HG03097 (cell line): ENCODE data around the gene FBXO31.

ENCODE experiments used
- ATAC-seq: cut with Tn5 transposase; IDR thresholded peaks from one replicate; pipeline ENCODE4 v1.9.1; 2021; ENCODE audit not compliant: unreplicated experiment, low FRiP score

The FBXO31 gene

DNA sequence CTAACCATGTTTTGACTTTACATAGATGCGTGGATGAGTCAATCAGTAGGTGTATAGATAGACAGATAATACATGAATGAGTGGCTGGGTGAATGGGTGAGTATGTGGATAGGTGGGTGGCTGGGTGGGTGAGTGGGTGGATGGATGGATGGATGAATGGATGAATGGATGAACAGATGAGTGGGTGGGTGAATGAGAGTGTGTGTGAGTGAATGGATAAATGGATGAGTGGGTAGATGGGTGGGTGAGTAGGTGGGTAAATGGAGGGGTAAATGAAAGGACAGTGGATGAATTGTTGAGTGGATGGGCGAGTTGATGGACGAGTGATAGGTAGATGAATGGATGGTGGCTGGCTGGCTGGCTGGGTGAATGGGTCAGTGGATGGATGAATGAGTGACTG lies 89.6 kb downstream of the FBXO31 start:
- no peak for ATAC-seq

DNA sequence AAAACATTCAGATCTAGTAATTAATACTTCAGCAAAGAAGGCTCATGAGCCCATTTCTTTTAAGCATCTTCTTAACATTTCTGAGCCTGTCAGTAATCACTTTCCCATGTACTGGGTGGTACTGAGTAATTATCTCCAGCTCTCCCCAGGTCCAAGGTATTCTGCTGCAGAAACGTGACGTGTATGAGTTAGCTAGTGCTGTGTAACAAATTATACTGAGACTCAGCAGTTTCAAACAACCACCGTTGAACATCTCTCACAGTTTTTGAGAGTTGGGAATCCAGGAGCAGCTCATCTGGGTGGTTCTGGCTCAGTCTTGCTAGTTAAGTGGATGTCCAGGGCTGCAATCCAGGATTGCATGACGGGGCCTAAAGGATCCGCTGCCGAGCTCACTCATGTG lies 91.6 kb downstream of the FBXO31 start:
- ATAC-seq: no peak

DNA sequence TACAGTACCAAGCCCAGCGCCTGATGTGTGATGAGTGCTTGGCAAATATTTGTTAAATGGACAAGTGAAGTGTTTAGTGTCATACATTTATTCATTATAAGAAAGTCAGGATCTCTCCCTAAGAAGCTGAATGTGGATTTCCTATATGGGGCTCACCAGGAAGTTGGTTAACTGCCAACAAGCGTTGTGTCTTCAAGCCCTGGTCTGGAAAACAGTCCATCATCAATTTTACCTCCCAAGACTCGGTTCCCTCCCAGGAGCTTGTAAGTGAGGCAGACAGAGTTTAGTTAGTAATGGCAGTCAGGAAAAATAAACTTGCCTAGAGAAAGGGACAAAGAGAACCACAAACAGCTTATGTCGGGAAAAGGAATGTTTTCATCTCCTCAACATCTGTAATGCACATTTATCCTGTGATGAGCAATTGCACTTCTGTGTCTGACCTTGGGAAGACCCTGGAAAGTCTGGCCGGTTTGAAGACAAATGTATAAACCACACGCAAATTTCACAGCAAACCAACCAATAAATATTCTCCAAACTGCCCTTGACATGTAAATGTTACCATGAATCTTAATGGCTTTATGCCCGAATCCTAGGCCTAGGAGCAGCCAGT lies 94.7 kb downstream of the FBXO31 start:
- ATAC-seq: no peak

DNA sequence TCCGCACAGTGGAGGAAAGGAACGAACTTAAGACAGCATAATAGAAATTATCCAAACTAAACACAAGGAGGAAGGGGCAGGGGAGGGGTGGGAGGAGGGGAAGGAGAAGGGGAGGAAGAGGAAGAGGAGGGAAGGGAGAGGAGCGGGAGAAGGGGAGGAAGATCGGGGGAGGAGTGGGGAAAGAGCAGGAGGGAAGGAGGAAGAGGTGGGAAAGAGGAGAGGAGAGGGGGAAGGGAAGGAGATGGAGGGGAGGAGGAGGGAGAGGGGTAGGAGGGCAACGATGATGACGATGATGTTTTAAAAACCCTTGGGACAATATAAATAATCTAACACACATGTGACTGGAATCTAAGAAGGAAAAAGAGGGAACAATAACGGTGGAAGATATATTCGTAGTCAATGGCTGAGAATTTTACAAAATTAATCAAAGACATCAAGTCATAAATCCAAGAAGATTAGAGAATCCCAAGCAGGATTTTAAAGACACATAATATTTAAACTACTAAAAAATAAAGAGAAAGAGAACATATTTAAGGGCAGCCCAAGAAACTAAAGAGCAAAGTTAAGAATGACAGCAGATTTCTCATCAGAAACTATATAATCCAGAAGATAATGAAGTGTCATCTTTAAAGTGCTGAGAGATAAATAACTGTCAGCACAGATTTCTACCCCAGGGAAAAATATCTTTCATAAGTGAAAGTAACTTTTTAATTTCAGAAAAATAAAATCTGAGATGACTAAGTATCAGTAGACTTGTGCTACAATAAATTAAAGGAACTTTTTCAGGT lies 96.5 kb downstream of the FBXO31 start:
- no peak for ATAC-seq

DNA sequence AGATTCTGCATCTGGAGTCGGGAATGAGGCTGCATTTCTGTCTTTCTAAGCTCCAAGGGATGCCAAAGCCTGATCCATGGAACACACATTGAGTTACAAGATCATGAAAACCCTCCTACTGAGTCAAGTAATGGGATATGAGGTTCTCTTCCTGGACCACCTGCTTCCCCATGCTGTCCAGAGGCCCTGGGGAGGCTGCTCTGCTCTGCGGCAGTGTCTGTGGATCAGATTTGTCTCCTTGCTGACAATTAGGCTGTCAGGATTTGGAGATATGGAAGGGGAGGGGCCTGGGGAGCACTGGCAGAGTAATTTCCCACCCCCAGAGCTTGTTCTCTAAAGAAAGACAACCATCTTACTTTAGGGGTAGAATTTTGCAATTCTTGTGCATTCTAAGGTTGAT lies 99.4 kb downstream of the FBXO31 start:
- no peak for ATAC-seq

DNA sequence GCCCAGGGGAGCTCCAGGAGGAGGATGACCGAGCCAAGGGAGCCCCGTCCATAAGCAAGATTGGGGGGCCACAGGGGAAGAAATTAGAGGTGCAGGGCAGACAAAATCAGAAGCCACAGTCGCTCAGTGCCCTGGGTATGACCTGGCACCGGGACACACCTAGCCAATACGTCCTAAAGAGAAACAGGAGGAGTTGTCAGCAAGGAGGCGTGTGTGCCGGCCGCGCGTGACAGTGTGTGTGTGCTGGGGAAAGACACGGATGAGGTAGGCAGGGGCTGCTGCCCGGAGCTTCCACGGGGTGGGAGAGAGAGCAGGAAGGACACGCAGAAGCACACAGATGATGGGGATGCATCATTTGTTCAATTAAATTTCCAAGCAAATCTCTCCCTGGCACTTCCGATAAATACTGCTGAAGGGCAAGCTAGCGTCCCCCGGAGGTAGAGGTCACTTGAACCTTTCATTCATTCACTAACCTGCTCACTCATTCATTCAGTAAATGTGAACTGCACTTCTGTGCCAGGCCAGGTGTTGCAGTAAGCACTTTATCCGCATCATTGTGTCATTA lies 104.4 kb downstream of the FBXO31 start:
- ATAC-seq: no peak

DNA sequence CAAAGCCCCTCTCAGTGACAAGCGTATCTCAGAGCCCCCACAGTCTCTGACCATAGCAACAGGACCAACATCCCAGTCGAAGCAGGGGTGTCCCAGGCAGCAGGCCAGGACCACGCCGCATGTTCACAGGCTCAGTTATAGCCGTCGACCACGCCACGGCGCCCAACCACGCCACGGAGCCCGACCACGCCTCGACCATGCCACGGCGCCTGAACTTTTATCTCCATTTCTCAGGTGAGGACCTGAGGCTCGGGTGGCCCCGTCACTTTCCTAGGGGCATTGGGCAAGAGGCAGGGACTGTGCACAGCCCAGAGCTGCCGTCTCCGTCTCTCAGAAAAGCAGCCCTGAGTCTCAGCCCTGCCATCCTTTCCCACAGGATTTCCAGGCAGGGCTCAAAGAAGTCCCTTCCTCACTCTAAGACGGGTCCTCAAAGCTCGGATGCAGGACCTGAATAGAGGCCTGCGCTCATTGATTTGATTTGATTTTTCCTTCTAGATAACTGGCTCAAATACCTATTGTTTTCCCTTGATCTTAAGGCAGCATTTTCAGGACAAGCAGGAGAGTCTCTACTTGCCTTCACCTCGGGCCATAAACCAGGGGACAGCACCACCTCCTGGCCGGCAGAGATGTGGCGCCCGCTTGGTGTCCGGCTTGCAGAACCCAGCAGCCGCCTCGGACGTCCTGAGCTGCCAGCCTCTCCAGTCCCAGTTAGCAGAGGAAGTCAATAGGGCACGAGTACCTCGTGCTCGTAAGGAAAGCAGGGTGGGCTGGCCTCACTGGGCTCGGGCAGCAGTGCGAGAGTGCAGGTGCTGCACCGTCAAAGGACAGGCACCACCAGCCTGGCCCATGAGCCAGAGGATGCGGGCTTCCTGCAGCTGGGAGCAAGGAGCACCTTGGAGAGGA lies 105.1 kb downstream of the FBXO31 start:
- ATAC-seq: no peak
